ENCODE measurements around the gene CPN2. TPM values are rescaled to one million over a fixed set of nuclear protein-coding genes. Genes with fewer than 3 reads are reported as not detected.

The CPN2 gene
- not detected in 2 replicates for total RNA-seq (ENCODE audit: low replicate concordance)

- TF ChIP-seq CTCF (IDR thresholded peaks at IDR 0.05; ENCODE audit: insufficient read depth, low read length), result no peak
- DNase-seq (ENCODE audit: low read depth), result no peak
- no peak within 1 kb of the TSS for H3K4me3 ChIP-seq (ENCODE audit: low read depth, low read length)
These were observed at the start of gene CPN2 for GRCh38 chr3:194351080-194351672. Gene CPN2, minus strand, starts transcription at chr3:194351328. Its CDS starts 8,626 bp downstream, at chr3:194342702.

GRCh38 chr3:194399874-194400411 lies 48.8 kb upstream of the CPN2 start:
- no peak for DNase-seq (ENCODE audit: low read depth)
- TF ChIP-seq CTCF (IDR thresholded peaks at IDR 0.05; ENCODE audit: insufficient read depth, low read length), result no peak
- H3K4me3 ChIP-seq (ENCODE audit: low read depth, low read length), result no peak overlapping the region

- no peak for TF ChIP-seq CTCF (IDR thresholded peaks at IDR 0.05; ENCODE audit: insufficient read depth, low read length)
- H3K4me3 ChIP-seq (ENCODE audit: low read depth, low read length), result no peak within 1 kb of the TSS
- DNase-seq (ENCODE audit: low read depth), result no peak
These were observed 48.0 kb upstream of the CPN2 start, which contains the start of gene GP5 for GRCh38 chr3:194399166-194399565. Gene GP5, minus strand, starts transcription at chr3:194399266. Its CDS starts 984 bp downstream, at chr3:194398282.

GRCh38 chr3:194397757-194398312 lies 46.7 kb upstream of the CPN2 start:
- no peak overlapping the region for H3K4me3 ChIP-seq (ENCODE audit: low read depth, low read length)
- no peak for TF ChIP-seq CTCF (IDR thresholded peaks at IDR 0.05; ENCODE audit: insufficient read depth, low read length)
- DNase-seq (ENCODE audit: low read depth), result no peak

- TF ChIP-seq CTCF (IDR thresholded peaks at IDR 0.05; ENCODE audit: insufficient read depth, low read length), result no peak
- no peak overlapping the region for H3K4me3 ChIP-seq (ENCODE audit: low read depth, low read length)
- DNase-seq (ENCODE audit: low read depth), result no peak
These were observed 46.0 kb upstream of the CPN2 start for GRCh38 chr3:194396859-194397756.

- H3K4me3 ChIP-seq (ENCODE audit: low read depth, low read length), result no peak overlapping the region
- TF ChIP-seq CTCF (IDR thresholded peaks at IDR 0.05; ENCODE audit: insufficient read depth, low read length), result no peak
These were observed 45.4 kb upstream of the CPN2 start for GRCh38 chr3:194396539-194396858.

More at GRCh38 chr3:194396539-194396858, 45.4 kb upstream of the CPN2 start:
- DNase-seq (ENCODE audit: low read depth), result no peak

Measured in fibroblast of the aortic adventitia (primary cell).